Panc1 (cell line): ENCODE measurements around the gene SPATA16.

Source experiments
- POLR2AphosphoS5 ChIP-seq: IDR thresholded peaks from 2 replicates; pipeline ENCODE4 v1.6.1; 2012; ENCODE audit warnings: mild to moderate bottlenecking, low read depth, low read length, moderate library complexity
- SIN3A ChIP-seq: IDR thresholded peaks from 2 replicates; pipeline ENCODE4 v1.6.1; 2012; ENCODE audit warnings: low read depth, mild to moderate bottlenecking, low read length, moderate library complexity, borderline replicate concordance; ENCODE audit not compliant: insufficient read depth
- TCF7L2 ChIP-seq: IDR thresholded peaks from 2 replicates; pipeline ENCODE4 v1.6.1; 2011; ENCODE audit warnings: mild to moderate bottlenecking, low read depth, low read length, inconsistent platforms
- TF ChIP-seq, protein P1 (sequence below): fragments of 450-650 bp; IDR thresholded peaks from 2 replicates; pipeline ENCODE4 v1.5.1; 2017; ENCODE audit warnings: mild to moderate bottlenecking
- TF ChIP-seq, protein P2 (sequence below), 2 experiments: IDR thresholded peaks; 2 replicates each; pipeline ENCODE4 v1.6.1; 2011 to 2012; ENCODE audit warnings: low read depth in 2 of 2, control low read depth in 1 of 2, low read length in 1 of 2, mild to moderate bottlenecking in 1 of 2, moderate library complexity in 1 of 2; ENCODE audit not compliant: insufficient read depth in 1 of 2

DNA sequence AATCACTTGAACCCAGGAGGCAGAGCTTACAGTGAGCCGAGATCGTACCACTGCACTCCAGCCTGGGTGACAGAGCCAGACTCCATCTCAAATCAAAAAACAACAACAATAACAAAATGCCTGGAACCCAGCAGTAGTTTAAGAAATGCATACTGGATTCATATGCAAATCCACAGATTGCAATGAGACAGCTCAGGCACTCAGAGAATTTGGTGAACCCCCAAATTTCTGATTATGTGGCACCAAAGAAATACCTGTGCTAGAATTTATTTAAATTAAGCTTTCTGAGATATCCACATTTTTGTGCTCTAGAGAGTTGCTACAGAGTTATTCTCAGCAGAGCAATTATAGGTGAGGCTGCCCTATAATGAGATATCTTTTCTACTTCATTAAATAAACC is 29.7 kb downstream of the SPATA16 start:
- TF ChIP-seq, protein P1, sequence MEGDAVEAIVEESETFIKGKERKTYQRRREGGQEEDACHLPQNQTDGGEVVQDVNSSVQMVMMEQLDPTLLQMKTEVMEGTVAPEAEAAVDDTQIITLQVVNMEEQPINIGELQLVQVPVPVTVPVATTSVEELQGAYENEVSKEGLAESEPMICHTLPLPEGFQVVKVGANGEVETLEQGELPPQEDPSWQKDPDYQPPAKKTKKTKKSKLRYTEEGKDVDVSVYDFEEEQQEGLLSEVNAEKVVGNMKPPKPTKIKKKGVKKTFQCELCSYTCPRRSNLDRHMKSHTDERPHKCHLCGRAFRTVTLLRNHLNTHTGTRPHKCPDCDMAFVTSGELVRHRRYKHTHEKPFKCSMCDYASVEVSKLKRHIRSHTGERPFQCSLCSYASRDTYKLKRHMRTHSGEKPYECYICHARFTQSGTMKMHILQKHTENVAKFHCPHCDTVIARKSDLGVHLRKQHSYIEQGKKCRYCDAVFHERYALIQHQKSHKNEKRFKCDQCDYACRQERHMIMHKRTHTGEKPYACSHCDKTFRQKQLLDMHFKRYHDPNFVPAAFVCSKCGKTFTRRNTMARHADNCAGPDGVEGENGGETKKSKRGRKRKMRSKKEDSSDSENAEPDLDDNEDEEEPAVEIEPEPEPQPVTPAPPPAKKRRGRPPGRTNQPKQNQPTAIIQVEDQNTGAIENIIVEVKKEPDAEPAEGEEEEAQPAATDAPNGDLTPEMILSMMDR: no peak
- TF ChIP-seq POLR2AphosphoS5 (no peak), SIN3A (no peak), TCF7L2 (no peak)
- TF ChIP-seq, protein P2, sequence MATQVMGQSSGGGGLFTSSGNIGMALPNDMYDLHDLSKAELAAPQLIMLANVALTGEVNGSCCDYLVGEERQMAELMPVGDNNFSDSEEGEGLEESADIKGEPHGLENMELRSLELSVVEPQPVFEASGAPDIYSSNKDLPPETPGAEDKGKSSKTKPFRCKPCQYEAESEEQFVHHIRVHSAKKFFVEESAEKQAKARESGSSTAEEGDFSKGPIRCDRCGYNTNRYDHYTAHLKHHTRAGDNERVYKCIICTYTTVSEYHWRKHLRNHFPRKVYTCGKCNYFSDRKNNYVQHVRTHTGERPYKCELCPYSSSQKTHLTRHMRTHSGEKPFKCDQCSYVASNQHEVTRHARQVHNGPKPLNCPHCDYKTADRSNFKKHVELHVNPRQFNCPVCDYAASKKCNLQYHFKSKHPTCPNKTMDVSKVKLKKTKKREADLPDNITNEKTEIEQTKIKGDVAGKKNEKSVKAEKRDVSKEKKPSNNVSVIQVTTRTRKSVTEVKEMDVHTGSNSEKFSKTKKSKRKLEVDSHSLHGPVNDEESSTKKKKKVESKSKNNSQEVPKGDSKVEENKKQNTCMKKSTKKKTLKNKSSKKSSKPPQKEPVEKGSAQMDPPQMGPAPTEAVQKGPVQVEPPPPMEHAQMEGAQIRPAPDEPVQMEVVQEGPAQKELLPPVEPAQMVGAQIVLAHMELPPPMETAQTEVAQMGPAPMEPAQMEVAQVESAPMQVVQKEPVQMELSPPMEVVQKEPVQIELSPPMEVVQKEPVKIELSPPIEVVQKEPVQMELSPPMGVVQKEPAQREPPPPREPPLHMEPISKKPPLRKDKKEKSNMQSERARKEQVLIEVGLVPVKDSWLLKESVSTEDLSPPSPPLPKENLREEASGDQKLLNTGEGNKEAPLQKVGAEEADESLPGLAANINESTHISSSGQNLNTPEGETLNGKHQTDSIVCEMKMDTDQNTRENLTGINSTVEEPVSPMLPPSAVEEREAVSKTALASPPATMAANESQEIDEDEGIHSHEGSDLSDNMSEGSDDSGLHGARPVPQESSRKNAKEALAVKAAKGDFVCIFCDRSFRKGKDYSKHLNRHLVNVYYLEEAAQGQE (IDR thresholded peaks at IDR 0.05; ENCODE audit: insufficient read depth in 1 of 2, low read depth in 2 of 2, low read length in 1 of 2): no peak
